Nasal cavity respiratory epithelium epithelial cell of viscerocranial mucosa (primary cell): Measurements from ENCODE around the gene GSPT1. TPM values are rescaled to one million over a fixed set of nuclear protein-coding genes. Genes with fewer than 3 reads are reported as not detected.

ENCODE experiments used
- total RNA-seq: library from RNA; depleted of rRNA; stranded (reverse); fragments of >200 nt; gene quantifications from 2 replicates; pipeline ENCODE4 v1.2.3, GENCODE V29; 2014

GSPT1 gene
- total RNA-seq = 95.0 and 203 TPM in 2 replicates

DNA sequence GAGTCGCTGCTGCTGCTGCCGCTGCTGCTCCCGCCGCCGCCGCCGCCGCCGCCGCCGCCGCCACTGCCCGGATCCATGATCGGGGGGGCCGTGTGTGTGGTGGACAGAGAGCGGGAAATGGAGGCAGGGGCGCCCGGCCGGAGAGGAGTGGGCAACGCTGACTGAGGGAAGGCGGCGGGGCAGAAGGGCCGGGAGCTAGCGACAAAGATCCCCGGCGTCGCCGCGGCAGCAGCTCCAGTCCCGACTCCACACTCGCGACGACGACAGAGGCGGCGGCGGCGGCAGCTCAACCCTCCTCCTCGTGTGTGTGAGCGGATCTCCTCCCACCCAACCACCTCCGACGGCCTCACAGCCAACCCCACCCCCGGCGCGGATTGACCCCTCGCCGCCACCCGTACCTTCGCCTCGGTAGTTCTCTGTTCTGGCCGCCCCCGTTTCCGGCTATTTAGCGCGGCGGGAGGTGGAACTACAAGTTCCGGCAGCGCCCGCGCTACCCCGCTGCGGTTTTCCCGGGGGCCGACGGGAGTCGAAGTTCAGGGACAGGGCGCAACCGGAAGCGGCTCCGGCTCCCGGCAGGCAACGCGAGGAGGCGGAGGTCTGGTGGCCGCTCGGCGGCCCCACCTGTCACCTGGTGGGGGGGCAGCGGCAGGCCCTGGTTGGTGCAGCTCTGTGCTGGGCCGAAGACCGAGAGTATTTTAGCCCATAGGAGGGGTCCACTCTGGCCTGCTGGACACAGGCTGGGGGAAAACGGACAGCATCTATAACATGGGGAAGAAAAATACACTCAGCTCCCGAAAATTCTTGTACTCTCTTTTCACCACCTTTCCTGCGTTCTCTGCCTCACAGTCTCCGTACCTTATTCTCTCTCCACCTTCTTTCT lies at the start of gene GSPT1:
Gene GSPT1 (minus strand): TSS at position 313 of the 880 bp plus-strand sequence. CDS start 236 bp downstream, at position 77.

DNA sequence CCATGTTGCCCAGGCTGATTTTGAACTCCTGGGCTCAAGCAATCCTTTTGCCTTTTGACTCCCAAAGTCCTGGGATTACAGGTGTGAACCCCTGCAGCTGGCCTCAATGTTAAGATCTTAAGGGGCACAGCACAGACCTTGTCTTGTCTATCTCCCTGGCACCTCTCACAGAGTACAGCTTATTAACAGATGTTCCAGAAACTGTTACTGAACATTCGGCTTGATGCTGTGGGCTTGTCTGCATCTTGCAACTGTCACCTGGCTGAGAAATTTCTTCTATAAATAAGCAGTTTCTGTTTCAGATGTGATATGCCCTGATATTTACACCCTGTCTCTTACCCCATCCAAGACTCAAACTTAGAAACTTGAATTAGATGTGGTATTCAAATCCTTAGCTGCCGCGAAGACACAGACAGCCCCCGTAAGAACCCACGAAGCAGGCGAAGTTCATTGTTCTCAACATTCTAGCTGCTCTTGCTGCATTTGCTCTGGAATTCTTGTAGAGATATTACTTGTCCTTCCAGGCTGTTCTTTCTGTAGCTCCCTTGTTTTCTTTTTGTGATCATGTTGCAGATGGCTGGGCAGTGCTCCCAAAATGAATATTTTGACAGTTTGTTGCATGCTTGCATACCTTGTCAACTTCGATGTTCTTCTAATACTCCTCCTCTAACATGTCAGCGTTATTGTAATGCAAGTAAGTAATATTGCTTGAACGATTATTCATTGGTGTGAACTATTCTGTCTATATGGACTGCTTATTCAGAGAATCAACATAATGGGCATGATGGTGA lies 49.2 kb upstream of the GSPT1 start, which contains the start of gene TNFRSF17:
Gene TNFRSF17 (plus strand): TSS at position 450 of the 791 bp plus-strand sequence. CDS start 115 bp downstream, at position 565.

DNA sequence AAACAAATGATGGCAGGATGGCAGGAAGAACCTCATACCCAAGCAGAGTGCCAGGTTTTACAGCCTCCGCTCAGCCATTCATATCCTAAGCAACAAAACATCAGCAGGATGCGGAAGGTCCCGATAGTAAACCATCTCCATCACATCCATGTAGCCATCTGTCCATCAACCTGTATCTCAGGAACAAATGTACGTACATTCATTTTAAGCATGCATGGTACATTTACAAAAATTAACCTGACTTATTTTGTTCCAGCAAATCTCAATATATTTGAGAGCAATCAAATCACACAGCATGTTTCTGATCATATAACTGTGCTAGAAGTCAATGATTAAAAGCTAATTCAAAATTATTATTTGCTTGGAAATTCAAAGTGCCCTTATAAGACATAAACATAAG lies 26.2 kb upstream of the GSPT1 start, which contains the start of gene NPIPB2:
Gene NPIPB2 (minus strand): TSS at position 101 of the 400 bp plus-strand sequence. CDS start 0 bp downstream, at position 101.

DNA sequence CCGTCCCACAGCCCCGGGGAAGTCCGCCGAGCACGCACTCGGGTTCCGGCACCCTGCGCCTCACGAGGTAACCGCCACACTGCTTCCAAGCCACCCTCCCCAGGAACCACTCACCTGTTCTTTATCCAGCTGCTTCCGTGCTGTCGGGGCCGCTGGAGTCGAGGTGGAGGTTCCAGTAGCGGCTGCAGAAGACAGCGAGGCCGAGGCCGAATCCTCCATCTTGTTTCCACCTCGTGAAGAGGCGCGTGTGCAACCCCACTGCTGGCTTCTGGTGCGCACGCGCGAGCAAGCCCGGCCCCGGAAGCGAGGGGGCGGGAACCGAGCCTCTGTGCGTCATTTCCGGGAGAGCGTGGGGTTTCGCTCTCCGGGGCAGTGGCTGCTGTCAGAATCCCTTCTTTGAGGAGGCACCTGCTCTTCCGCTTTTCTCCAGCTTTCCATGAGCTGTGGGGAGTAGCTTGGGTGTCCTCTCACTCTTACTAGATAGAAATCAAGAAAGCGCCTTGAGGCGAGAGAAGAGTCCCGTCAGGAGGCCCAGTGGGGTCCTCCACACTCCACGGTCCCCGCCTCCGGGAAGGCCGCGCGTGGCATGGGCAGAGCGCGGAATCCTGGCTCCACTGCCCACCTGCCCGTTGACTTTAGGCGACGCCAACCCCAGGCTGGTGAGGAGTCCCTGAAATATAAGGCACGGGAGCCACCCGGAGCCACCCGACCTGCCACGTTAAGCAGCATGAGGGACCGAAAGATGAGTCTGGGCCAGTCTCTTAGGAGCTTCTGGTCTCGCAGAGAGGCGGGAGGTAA lies 64.3 kb downstream of the GSPT1 start, which contains the start of gene RSL1D1:
Gene RSL1D1 (minus strand): TSS at position 249 of the 798 bp plus-strand sequence. CDS start 30 bp downstream, at position 219.

Other genes with a start within 250 kb of the GSPT1 start
- gene SNN, start 247.5 kb downstream of the GSPT1 start, total RNA-seq = 18.1 and 54.8 TPM in 2 replicates
- gene TXNDC11, start 173.1 kb downstream of the GSPT1 start, total RNA-seq = 32.2 and 36.6 TPM in 2 replicates
- gene ZC3H7A, start 118.7 kb downstream of the GSPT1 start, total RNA-seq = 38.3 and 51.3 TPM in 2 replicates
- 124 and 187 TPM in 2 replicates for gene RSL1D1, start 64.4 kb downstream of the GSPT1 start, total RNA-seq
- gene NPIPB2, start 26.1 kb upstream of the GSPT1 start, total RNA-seq = 3.4 and 9.4 TPM in 2 replicates
- gene TNFRSF17, start 49.3 kb upstream of the GSPT1 start, total RNA-seq = not detected in 2 replicates
- 6.2 and 13.2 TPM in 2 replicates for gene SNX29, start 60.8 kb upstream of the GSPT1 start, total RNA-seq